ENCODE data around the gene DYNAP. TPM values are rescaled to one million over a fixed set of nuclear protein-coding genes. Genes with fewer than 3 reads are reported as not detected.

Gene DYNAP
- total RNA-seq, 3 donors from 2014 or later: not detected

- TF ChIP-seq CTCF (IDR thresholded peaks at IDR 0.05) (no peak), POLR2AphosphoS5 (IDR thresholded peaks at IDR 0.05) (no peak), POLR2A (IDR thresholded peaks at IDR 0.05) (no peak)
- Histone ChIP-seq H3K4me3 (no peak overlapping the region), H3K27me3 (no peaks in the 10 kb centered on the region), H3K36me3 (no peaks in the 10 kb centered on the region), H3K27ac (no peak overlapping the region), H3K9me3 (no peaks in the 10 kb centered on the region), H3K4me1 (no peaks in the 10 kb centered on the region)
- intact Hi-C loops (cut with DNase I; ENCODE audit: low total_unique reads): no loop called here
- no peak for DNase-seq (ENCODE audit: low spot score in 2 of 2)
These were observed 13.2 kb downstream of the DYNAP start for GRCh38 chr18:54604211-54604610.

- intact Hi-C loops (cut with DNase I; ENCODE audit: low total_unique reads): no loop called here
- no peaks in the 10 kb centered on the region for H3K27me3 ChIP-seq
- H3K4me3 ChIP-seq: peak overlapping the region in 2 of 3 donors; percentile 45 to 53
- peak overlapping the region; percentile 81 to 90 for H3K27ac ChIP-seq
- H3K9me3 ChIP-seq: no peaks in the 10 kb centered on the region
- no peak for DNase-seq (ENCODE audit: low spot score in 2 of 2)
- TF ChIP-seq POLR2A (IDR thresholded peaks at IDR 0.05) (no peak), CTCF (IDR thresholded peaks at IDR 0.05) (no peak), POLR2AphosphoS5 (IDR thresholded peaks at IDR 0.05) (no peak)
- H3K36me3 ChIP-seq: no peaks in the 10 kb centered on the region
- H3K4me1 ChIP-seq: no peaks in the 10 kb centered on the region
These were observed 15.8 kb downstream of the DYNAP start for GRCh38 chr18:54606835-54607212.

GRCh38 chr18:54607213-54608027, 16.4 kb downstream of the DYNAP start:
- Histone ChIP-seq H3K27ac (peak overlapping the region; percentile 81 to 90), H3K9me3 (no peaks in the 10 kb centered on the region), H3K4me3 (peak overlapping the region in 2 of 3 donors; percentile 45 to 53), H3K36me3 (no peaks in the 10 kb centered on the region), H3K4me1 (no peaks in the 10 kb centered on the region), H3K27me3 (no peaks in the 10 kb centered on the region)
- intact Hi-C loops (cut with DNase I; ENCODE audit: low total_unique reads): no loop called here
- TF ChIP-seq POLR2AphosphoS5 (IDR thresholded peaks at IDR 0.05) (peak in 1 of 3 donors; percentile 53), CTCF (IDR thresholded peaks at IDR 0.05) (no peak), POLR2A (IDR thresholded peaks at IDR 0.05) (no peak)
- DNase-seq (ENCODE audit: low spot score in 2 of 2): peak in 1 of 2 donors; percentile 66

GRCh38 chr18:54608028-54608642, 17.1 kb downstream of the DYNAP start:
- DNase-seq (ENCODE audit: low spot score in 2 of 2): no peak
- Histone ChIP-seq H3K36me3 (no peaks in the 10 kb centered on the region), H3K4me1 (no peaks in the 10 kb centered on the region), H3K27ac (peak overlapping the region; percentile 80 to 90), H3K4me3 (peak overlapping the region in 2 of 3 donors; percentile 45 to 53), H3K27me3 (no peaks in the 10 kb centered on the region), H3K9me3 (no peaks in the 10 kb centered on the region)
- TF ChIP-seq POLR2A (IDR thresholded peaks at IDR 0.05): no peak
- no peak for TF ChIP-seq POLR2AphosphoS5 (IDR thresholded peaks at IDR 0.05)
- TF ChIP-seq CTCF (IDR thresholded peaks at IDR 0.05): no peak
- intact Hi-C loops (cut with DNase I; ENCODE audit: low total_unique reads): no loop called here

GRCh38 chr18:54611816-54612215, 20.8 kb downstream of the DYNAP start:
- Histone ChIP-seq H3K4me1 (no peaks in the 10 kb centered on the region), H3K27me3 (no peaks in the 10 kb centered on the region), H3K4me3 (no peak overlapping the region), H3K27ac (no peak overlapping the region), H3K36me3 (no peaks in the 10 kb centered on the region), H3K9me3 (no peaks in the 10 kb centered on the region)
- intact Hi-C loops (cut with DNase I; ENCODE audit: low total_unique reads): no loop called here
- no peak for DNase-seq (ENCODE audit: low spot score in 2 of 2)
- TF ChIP-seq POLR2AphosphoS5 (IDR thresholded peaks at IDR 0.05): no peak
- no peak for TF ChIP-seq CTCF (IDR thresholded peaks at IDR 0.05)
- no peak for TF ChIP-seq POLR2A (IDR thresholded peaks at IDR 0.05)

Measured in breast epithelium (tissue), 4 donors.